ENCODE measurements around the gene APBA2.

The APBA2 gene

GRCh38 chr15:29066838-29067237, 181.1 kb downstream of the APBA2 start:
- no peak for DNase-seq

- DNase-seq = no peak
These were observed 182.2 kb downstream of the APBA2 start for GRCh38 chr15:29067949-29068348.

GRCh38 chr15:29070471-29071231, 184.9 kb downstream of the APBA2 start:
- DNase-seq = no peak

- no peak for DNase-seq
These were observed 185.6 kb downstream of the APBA2 start for GRCh38 chr15:29071232-29071881.

- no peak for DNase-seq
These were observed 186.1 kb downstream of the APBA2 start for GRCh38 chr15:29071882-29072273.

- DNase-seq = no peak
These were observed 186.7 kb downstream of the APBA2 start for GRCh38 chr15:29072444-29072843.

- DNase-seq = no peak
These were observed 188.3 kb downstream of the APBA2 start for GRCh38 chr15:29074045-29074444.

- no peak for DNase-seq
These were observed 192.8 kb downstream of the APBA2 start for GRCh38 chr15:29078541-29078940.

GRCh38 chr15:29079479-29079878, 193.7 kb downstream of the APBA2 start:
- no peak for DNase-seq

- no peak for DNase-seq
These were observed 196.0 kb downstream of the APBA2 start for GRCh38 chr15:29081781-29082180.

- no peak for DNase-seq
These were observed 197.4 kb downstream of the APBA2 start for GRCh38 chr15:29083161-29083560.

GRCh38 chr15:29083858-29084257, 198.1 kb downstream of the APBA2 start:
- no peak for DNase-seq

- DNase-seq = no peak
These were observed 200.2 kb downstream of the APBA2 start for GRCh38 chr15:29086001-29086400.

GRCh38 chr15:29086891-29087290, 201.1 kb downstream of the APBA2 start:
- no peak for DNase-seq

GRCh38 chr15:29087521-29088285, 201.9 kb downstream of the APBA2 start:
- DNase-seq = no peak

GRCh38 chr15:29088666-29089065, 202.9 kb downstream of the APBA2 start:
- DNase-seq = no peak

GRCh38 chr15:29089731-29090616, 204.2 kb downstream of the APBA2 start:
- peak; percentile 52 for DNase-seq

GRCh38 chr15:29090617-29091466, 205.1 kb downstream of the APBA2 start:
- peak; percentile 55 for DNase-seq

- DNase-seq = no peak
These were observed 205.9 kb downstream of the APBA2 start for GRCh38 chr15:29091666-29092065.

- no peak for DNase-seq
These were observed 206.7 kb downstream of the APBA2 start for GRCh38 chr15:29092376-29093064.

- DNase-seq = no peak
These were observed 207.3 kb downstream of the APBA2 start for GRCh38 chr15:29093065-29093435.

Measured in CD4-positive, alpha-beta T cell treated with Interleukin-21 for 1 hour (primary cell).